ENCODE results near the gene GABARAPL1.

DNA sequence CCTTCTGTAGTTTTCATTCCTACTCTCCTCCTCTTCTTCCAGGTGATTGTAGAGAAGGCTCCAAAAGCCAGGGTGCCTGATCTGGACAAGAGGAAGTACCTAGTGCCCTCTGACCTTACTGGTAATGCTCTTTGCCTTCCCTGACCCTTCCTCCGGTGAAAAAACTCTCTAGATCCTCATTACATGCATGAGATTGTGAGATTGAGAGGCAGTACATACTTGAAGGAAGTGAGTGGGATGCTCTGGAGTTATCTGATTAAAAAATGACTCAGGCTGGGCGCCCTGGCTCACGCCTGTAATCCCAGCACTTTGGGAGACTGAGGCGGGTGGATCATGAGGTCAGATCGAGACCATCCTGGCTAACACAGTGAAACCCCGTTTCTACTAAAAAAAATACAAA is 5.3 kb downstream of the GABARAPL1 start:
- TF ChIP-seq POLR2A (IDR thresholded peaks at IDR 0.05), result no peak
- TF ChIP-seq, protein P1, sequence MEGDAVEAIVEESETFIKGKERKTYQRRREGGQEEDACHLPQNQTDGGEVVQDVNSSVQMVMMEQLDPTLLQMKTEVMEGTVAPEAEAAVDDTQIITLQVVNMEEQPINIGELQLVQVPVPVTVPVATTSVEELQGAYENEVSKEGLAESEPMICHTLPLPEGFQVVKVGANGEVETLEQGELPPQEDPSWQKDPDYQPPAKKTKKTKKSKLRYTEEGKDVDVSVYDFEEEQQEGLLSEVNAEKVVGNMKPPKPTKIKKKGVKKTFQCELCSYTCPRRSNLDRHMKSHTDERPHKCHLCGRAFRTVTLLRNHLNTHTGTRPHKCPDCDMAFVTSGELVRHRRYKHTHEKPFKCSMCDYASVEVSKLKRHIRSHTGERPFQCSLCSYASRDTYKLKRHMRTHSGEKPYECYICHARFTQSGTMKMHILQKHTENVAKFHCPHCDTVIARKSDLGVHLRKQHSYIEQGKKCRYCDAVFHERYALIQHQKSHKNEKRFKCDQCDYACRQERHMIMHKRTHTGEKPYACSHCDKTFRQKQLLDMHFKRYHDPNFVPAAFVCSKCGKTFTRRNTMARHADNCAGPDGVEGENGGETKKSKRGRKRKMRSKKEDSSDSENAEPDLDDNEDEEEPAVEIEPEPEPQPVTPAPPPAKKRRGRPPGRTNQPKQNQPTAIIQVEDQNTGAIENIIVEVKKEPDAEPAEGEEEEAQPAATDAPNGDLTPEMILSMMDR (IDR thresholded peaks at IDR 0.05), result no peak
- TF ChIP-seq EP300 (IDR thresholded peaks at IDR 0.05), result no peak

Data from tibial nerve (tissue), 4 donors.